Urothelium cell line (cell line): ENCODE data around the gene PDLIM3.
"Not testable (repeated sequence)": the region's sequence is repeated elsewhere in the genome, so short reads cannot be mapped to it uniquely, and the experiment has no call there.

Source experiments
- DNase-seq: peaks from one replicate; pipeline ENCODE4 v3.0.0; 2011; ENCODE audit warnings: low spot score, mixed read lengths
- FAIRE-seq: peaks from 2 replicates; lab custom pipeline; 2011; peaks lifted over from hg19 to GRCh38; lab: Jason Lieb, UNC

PDLIM3 gene

GRCh38 chr4:185534866-185535611 is at the start of gene PDLIM3:
TSS of gene PDLIM3 (minus strand) at chr4:185535507. CDS start at chr4:185535434, 73 bp downstream.
- DNase-seq = peak; percentile 90

GRCh38 chr4:185583813-185584212 is 48.5 kb upstream of the PDLIM3 start:
- FAIRE-seq (no peak), DNase-seq (no peak)

More at GRCh38 chr4:185534866-185535611, at the start of gene PDLIM3:
- no peak for FAIRE-seq

GRCh38 chr4:185582651-185583400 is 47.5 kb upstream of the PDLIM3 start:
- DNase-seq (no peak), FAIRE-seq (no peak)

- DNase-seq (peak; percentile 27), FAIRE-seq (no peak)
These were observed 45.4 kb upstream of the PDLIM3 start for GRCh38 chr4:185580699-185581098.

GRCh38 chr4:185578284-185578683 is 43.0 kb upstream of the PDLIM3 start:
- FAIRE-seq = no peak
- DNase-seq = no peak

GRCh38 chr4:185576962-185577950 is 41.9 kb upstream of the PDLIM3 start:
- no peak for DNase-seq
- FAIRE-seq = no peak

- no peak for FAIRE-seq
- DNase-seq = no peak
These were observed 41.1 kb upstream of the PDLIM3 start for GRCh38 chr4:185576314-185576961.

GRCh38 chr4:185573651-185574199 is 38.4 kb upstream of the PDLIM3 start:
- FAIRE-seq (peak; percentile 88), DNase-seq (peak; percentile 84)

GRCh38 chr4:185570727-185571126 is 35.4 kb upstream of the PDLIM3 start:
- DNase-seq (no peak), FAIRE-seq (no peak)

GRCh38 chr4:185567381-185568376 is 32.4 kb upstream of the PDLIM3 start:
- DNase-seq (no peak), FAIRE-seq (no peak)

- FAIRE-seq = no peak
- no peak for DNase-seq
These were observed 31.7 kb upstream of the PDLIM3 start for GRCh38 chr4:185566972-185567371.

GRCh38 chr4:185566425-185566824 is 31.1 kb upstream of the PDLIM3 start:
- no peak for DNase-seq
- no peak for FAIRE-seq

- FAIRE-seq (no peak), DNase-seq (no peak)
These were observed 30.4 kb upstream of the PDLIM3 start for GRCh38 chr4:185565696-185566095.

GRCh38 chr4:185564349-185564748 is 29.0 kb upstream of the PDLIM3 start:
- FAIRE-seq (no peak), DNase-seq (no peak)

GRCh38 chr4:185562531-185562930 is 27.2 kb upstream of the PDLIM3 start:
- FAIRE-seq (no peak), DNase-seq (no peak)

GRCh38 chr4:185560316-185560715 is 25.0 kb upstream of the PDLIM3 start:
- DNase-seq = no peak
- no peak for FAIRE-seq

GRCh38 chr4:185559915-185560281 is 24.6 kb upstream of the PDLIM3 start:
- FAIRE-seq (peak; percentile 56), DNase-seq (peak; percentile 43)

- not testable (repeated sequence) for FAIRE-seq, DNase-seq
These were observed 24.1 kb upstream of the PDLIM3 start for GRCh38 chr4:185559251-185559914.
